NCI-H1930 (cell line): ENCODE results near the gene UBAP1.
A peak's percentile ranks its signal among the peaks of the same experiment; 100 is the strongest.
"Not testable (repeated sequence)": the region's sequence is repeated elsewhere in the genome, so short reads cannot be mapped to it uniquely, and the experiment has no call there.

Experiments used
- DNase-seq, 2 experiments: peaks; one replicate each; lab custom pipeline; 2025; lab: John Stamatoyannopoulos, UW

Gene UBAP1

GRCh38 chr9:34178436-34179212 lies at the start of gene UBAP1:
UBAP1 (plus strand) TSS chr9:34179043; CDS start chr9:34220915, 41,872 bp downstream.
- DNase-seq: peak; percentile 95 to 97

- no peak for DNase-seq
These were observed 47.3 kb upstream of the UBAP1 start for GRCh38 chr9:34131571-34131970.

GRCh38 chr9:34133436-34133949 lies 45.4 kb upstream of the UBAP1 start:
- DNase-seq: no peak

GRCh38 chr9:34134521-34134920 lies 44.3 kb upstream of the UBAP1 start:
- DNase-seq: no peak

- DNase-seq: not testable (repeated sequence)
These were observed 40.2 kb upstream of the UBAP1 start for GRCh38 chr9:34138644-34139043.

GRCh38 chr9:34139477-34140146 lies 39.2 kb upstream of the UBAP1 start:
- no peak for DNase-seq

GRCh38 chr9:34140853-34141252 lies 38.0 kb upstream of the UBAP1 start:
- no peak for DNase-seq

- no peak for DNase-seq
These were observed 35.7 kb upstream of the UBAP1 start for GRCh38 chr9:34143116-34143515.

- DNase-seq: no peak
These were observed 33.7 kb upstream of the UBAP1 start for GRCh38 chr9:34145165-34145564.

GRCh38 chr9:34151398-34151797 lies 27.4 kb upstream of the UBAP1 start:
- no peak for DNase-seq

- DNase-seq: no peak
These were observed 24.8 kb upstream of the UBAP1 start for GRCh38 chr9:34154057-34154456.

- DNase-seq: no peak
These were observed 21.5 kb upstream of the UBAP1 start for GRCh38 chr9:34157318-34157717.

GRCh38 chr9:34157898-34158297 lies 20.9 kb upstream of the UBAP1 start:
- DNase-seq: no peak

GRCh38 chr9:34158362-34158869 lies 20.4 kb upstream of the UBAP1 start:
- DNase-seq: no peak

- no peak for DNase-seq
These were observed 15.4 kb upstream of the UBAP1 start for GRCh38 chr9:34163434-34163833.

- no peak for DNase-seq
These were observed 9.7 kb upstream of the UBAP1 start for GRCh38 chr9:34169125-34169524.

- no peak for DNase-seq
These were observed 8.4 kb upstream of the UBAP1 start for GRCh38 chr9:34170237-34170991.

- DNase-seq: no peak
These were observed 6.9 kb upstream of the UBAP1 start for GRCh38 chr9:34171753-34172535.

- no peak for DNase-seq
These were observed 2.8 kb upstream of the UBAP1 start for GRCh38 chr9:34176089-34176488.

- DNase-seq: no peak
These were observed 1.0 kb upstream of the UBAP1 start for GRCh38 chr9:34177593-34178435.
